MV-4-11 (cell line): ENCODE results near the gene ATCAY.
"Not testable (repeated sequence)": the region's sequence is repeated elsewhere in the genome, so short reads cannot be mapped to it uniquely, and the experiment has no call there.

Experiments used
- DNase-seq: peaks from one replicate; lab custom pipeline; 2025; lab: John Stamatoyannopoulos, UW

The ATCAY gene

GRCh38 chr19:3949294-3949693 is 68.8 kb downstream of the ATCAY start:
- DNase-seq = no peak

GRCh38 chr19:3949997-3950859 is 69.7 kb downstream of the ATCAY start:
- no peak for DNase-seq

- DNase-seq = no peak
Measured at GRCh38 chr19:3950871-3951861, 70.7 kb downstream of the ATCAY start.

- DNase-seq = not testable (repeated sequence)
Measured at GRCh38 chr19:3952755-3953276, 72.3 kb downstream of the ATCAY start.

- DNase-seq = no peak
Measured at GRCh38 chr19:3954107-3954506, 73.6 kb downstream of the ATCAY start.

GRCh38 chr19:3955276-3955675 is 74.8 kb downstream of the ATCAY start:
- DNase-seq = not testable (repeated sequence)

GRCh38 chr19:3955688-3956087 is 75.2 kb downstream of the ATCAY start:
- no peak for DNase-seq

- no peak for DNase-seq
Measured at GRCh38 chr19:3958836-3959765, 78.6 kb downstream of the ATCAY start.

- DNase-seq = no peak
Measured at GRCh38 chr19:3959766-3960131, 79.3 kb downstream of the ATCAY start.

GRCh38 chr19:3961007-3961406 is 80.5 kb downstream of the ATCAY start:
- no peak for DNase-seq

- no peak for DNase-seq
Measured at GRCh38 chr19:3963458-3964255, 83.2 kb downstream of the ATCAY start.

GRCh38 chr19:3964256-3965194 is 84.0 kb downstream of the ATCAY start:
- no peak for DNase-seq

- DNase-seq = no peak
Measured at GRCh38 chr19:3966051-3967017, 85.8 kb downstream of the ATCAY start.

- DNase-seq = not testable (repeated sequence)
Measured at GRCh38 chr19:3967983-3968382, 87.5 kb downstream of the ATCAY start.

- DNase-seq = peak; percentile 26
Measured at GRCh38 chr19:3968556-3969434, 88.3 kb downstream of the ATCAY start.

- DNase-seq = no peak
Measured at GRCh38 chr19:3969435-3970312, 89.2 kb downstream of the ATCAY start.
